GM19099 (cell line): ENCODE data around the gene PDE11A.

Experiments used
- POLR2A ChIP-seq: IDR thresholded peaks from 3 replicates; pipeline ENCODE4 v1.6.1; 2011; ENCODE audit warnings: low read depth; ENCODE audit not compliant: insufficient read length; ENCODE audit errors: extremely low read depth

Gene PDE11A

DNA sequence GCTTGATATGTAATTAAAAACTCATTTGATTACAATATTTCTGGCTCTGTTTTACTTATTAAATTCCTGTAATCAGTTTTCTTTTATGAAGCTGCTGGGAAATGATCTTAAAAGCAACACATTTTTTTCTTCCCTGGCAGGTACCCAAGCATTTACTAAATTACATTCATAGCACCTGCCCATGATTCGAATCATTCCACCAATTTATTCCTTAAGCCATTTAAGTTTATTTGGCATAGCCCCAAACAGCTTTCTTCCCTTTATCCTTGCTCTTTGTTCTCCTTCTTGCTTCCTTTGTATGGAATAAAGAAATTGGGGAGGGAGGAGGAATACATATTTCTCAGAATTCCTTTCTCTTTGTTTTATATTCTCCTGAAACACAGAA, 438.7 kb downstream of the PDE11A start:
- no peak for TF ChIP-seq POLR2A

DNA sequence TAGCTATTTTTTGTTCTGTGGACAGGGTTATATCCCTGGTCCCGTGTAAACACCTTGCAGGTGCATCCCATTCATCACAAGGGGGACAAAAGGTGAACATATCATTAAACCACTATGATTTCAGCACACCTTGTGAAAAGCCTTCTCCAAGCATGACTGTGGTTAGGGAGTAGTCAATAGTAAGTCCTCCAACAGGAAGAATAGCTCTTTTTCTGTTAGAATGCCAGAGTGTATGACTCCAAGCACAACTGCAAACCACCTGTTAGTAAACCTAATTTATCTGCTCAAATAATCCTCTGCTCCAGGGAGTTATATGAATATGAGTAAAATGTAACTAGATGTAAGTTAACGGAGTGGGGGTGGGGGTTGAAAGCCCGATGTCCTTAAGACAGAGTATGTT, 439.5 kb downstream of the PDE11A start:
- no peak for TF ChIP-seq POLR2A

DNA sequence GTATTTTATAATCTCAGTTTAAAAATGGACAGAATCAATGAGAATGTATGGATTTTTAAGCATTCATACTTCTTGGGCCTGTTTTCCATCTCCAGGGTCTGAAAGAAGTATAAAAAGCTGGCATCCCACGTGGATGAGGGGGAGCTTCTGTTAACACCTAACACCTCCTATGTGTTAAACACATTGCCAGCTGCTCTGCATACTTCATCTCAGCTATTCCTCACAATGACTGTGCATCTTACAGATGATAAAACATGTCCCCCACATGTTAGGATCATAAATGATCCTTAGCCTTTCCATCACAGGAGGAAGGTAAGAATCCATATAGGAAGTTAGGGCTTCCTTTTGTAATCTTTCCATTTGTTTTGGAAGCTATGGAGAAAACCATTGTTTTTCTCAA, 440.9 kb downstream of the PDE11A start:
- TF ChIP-seq POLR2A = no peak

DNA sequence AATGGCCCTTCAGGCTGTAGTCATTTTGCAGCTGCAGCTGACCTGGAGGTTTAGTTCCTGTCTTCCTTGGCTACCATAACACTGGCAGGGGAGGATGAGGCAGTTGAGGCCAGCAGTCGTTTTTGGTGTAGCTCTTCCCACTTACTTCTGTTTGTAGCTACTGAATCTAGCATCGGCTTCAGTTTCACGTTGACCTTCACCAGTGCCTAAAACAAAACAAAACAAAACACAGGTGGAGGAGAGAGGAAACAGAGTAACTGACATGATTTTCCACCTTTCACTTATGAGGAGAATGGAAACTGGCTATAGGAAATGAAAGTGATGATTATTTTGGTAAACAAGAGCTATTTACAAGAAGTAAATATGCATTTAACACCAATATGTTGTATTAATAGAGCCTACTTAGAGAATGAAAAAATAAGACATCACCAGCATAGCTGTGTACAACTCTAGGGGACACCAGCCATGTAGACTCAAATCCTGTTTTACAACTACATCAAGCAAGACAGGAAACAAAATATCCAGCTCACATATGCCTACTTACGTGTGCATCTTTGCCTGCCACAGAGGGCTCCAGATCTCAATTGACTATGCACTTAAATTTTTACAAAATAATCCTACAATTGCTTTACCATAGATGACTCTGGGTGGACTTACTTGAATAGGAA, 443.1 kb downstream of the PDE11A start:
- TF ChIP-seq POLR2A = no peak

GRCh38 chr2:177628831-177629230, 443.7 kb downstream of the PDE11A start:
- no peak for TF ChIP-seq POLR2A

DNA sequence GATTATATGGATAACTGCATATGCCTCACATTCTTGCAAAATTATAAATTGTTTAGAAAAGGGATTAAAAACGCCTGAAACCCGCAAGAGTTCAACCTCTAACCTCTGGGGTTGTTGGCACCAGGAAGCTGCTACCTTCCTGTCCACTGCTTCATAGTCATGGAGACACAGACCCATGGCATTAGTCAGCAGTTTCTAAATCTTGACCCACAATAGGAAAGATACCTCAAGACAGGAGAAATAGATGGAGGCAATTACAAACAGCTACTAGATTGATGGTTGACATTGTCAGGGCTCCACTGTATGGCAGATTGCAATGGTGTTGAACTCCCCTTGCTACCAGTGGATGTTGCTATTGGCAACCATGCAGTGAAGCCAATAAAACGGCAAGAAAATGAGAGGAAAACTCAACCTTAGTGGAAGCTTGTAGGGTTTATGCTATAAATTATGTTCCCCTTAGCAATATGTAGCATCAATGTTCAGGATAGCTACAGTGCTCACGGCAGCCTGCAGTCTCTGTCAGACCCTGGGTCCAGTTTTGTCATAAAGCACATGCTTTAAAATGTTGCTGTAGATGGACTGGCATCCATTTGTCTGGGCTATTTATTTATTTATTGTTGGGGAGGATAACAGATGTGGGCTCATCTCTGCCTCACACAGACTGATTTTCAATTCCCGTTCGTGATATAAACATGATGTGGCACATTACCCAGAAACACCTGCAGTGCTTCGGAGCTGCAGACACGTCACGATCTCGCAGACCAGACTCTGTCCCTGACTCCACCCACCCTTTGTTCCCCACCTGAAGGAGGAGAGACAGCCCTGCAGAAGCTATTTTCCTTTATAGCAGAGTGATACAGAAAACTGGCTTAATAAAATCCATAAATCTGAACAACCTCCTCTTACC, 446.6 kb downstream of the PDE11A start:
- no peak for TF ChIP-seq POLR2A

GRCh38 chr2:177622521-177622920, 450.1 kb downstream of the PDE11A start:
- TF ChIP-seq POLR2A = no peak

DNA sequence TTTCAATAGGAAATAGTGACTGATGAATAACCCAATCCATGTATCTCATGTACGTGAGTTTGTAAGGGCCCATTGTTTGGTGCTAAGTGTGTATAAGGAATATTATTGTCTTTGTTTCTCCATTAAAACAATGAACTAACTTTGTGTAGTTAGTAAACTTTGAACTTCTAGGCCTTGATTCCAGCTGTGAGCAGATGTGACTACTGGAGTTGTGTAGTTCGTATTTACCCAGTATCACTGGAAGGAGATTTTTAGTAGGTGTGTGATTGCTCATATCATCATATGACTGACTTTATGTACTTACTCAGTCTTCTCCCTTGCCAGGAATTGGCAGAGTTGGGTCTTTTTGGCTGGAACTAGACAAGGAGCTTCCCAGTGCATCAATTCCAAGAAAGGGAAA, 452.6 kb downstream of the PDE11A start:
- no peak for TF ChIP-seq POLR2A

DNA sequence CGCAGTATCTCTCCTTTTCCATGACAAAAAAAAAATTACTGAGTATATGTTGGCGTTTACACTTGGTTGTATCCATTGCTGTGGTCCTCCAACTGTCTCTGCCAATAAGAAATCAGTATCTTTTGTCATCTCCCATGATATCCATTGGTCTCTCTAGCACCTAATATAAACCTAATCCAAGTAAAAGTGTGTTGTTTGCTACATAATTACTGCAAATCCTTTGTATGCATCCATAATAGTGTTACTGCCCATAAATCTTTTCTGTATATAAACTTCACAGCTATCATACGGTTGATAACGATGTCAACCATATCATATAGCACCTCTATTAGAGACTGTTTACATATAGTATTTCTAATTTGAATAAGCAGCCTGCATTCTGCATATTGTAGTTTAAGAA, 453.1 kb downstream of the PDE11A start:
- no peak for TF ChIP-seq POLR2A

DNA sequence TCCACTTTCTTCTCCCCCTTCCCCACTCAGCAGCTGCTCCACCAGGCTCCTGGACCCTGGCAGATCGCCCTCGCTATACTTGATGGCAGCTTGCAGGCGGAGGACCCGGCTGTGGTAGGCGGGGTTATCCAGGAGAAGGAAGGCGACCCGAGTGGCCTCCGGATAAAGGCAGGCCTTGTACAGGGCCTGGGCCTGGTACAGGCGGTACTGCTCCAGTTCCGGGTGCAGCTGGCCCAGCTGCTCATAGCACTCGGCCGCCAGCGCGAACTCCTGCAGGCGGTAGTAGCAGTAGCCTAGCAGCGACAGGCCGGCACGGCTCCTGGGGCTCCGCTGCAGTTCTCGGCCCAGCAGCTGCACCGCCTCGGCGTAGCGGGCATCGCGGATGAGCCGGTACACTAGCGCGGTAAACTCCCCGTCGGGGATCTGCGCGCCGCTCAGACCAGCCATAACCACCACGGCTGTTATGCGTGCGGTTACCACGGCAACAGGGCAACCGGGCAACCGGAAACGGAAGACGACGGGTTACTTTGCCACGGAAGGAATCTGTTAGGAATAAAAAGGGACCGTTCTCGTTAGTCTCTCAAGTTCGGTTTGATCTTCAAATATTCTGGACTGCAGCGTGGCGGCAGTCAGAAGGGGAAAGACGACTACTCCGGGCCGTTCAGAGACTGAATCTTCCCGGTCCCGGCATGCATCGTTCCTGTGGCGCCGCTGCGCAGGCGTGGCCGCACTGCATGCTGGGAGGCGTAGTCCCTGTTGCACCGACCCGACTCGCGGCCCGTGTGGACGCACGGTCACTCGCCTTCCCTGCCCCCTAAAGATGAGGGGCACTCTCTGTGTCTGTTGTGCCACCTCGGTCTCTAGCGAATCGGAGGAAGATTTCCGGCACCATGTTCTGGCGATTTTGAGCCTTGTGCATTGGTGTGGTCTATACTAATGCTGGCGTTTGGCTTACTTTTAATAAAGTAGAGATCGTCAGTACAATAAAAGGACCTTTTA, 454.0 kb downstream of the PDE11A start:
- peak; percentile 65 for TF ChIP-seq POLR2A

DNA sequence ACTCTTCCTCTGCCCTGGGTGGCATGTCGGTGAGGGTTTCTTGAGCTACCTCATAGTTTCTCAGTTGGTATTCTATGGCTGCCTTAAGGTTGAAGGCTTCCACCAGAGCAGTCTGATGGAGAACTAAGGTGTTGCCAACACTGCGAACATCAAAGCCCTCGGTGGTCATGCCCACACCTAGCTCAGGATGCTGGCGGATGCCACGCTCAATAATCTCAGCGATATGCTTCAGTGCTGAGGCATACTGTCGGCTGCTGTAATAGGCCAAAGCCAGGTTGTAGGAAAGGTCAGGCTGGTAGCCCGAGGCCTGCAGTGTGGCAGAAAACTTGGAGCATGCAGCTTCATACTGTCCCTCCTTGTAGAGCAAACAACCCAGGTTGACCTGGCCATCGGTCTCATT, 454.7 kb downstream of the PDE11A start:
- TF ChIP-seq POLR2A = no peak

DNA sequence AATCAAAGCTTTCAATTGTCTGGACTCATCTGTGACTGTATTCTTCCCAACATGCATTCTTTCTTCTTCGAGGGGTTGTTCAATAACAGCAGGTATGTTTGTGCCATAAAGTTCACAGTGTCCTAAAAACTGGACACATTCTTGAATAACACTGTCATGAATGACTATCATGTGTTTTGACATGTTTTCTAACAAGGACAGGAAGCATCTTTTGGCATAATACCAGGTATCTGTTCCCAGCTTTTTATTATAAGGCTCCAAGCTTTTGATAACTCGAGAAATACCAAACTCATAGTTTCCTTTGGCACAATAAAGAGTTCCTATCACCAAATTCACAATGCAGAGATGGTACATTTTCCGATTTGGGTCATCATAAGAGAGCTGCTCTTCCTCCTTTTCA, 455.8 kb downstream of the PDE11A start:
- TF ChIP-seq POLR2A = no peak

DNA sequence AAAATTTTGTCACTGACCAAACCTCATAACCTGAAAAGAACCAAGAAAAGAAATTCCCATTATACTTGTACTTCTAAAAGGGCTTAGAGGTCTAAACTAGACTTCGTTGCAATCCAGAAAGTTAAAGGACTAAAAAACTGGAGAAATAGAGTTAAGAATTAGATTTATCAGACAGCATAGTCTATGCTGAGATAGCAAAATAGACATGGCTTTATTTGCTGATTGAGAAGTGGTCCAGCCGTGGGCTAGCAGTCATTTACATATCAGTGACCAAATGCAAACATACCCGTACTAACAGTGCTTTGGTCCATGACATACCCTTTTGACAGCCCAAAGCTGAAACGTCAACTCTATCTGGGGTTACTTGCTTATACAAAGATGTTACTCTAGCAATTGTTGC, 456.5 kb downstream of the PDE11A start:
- TF ChIP-seq POLR2A = no peak

DNA sequence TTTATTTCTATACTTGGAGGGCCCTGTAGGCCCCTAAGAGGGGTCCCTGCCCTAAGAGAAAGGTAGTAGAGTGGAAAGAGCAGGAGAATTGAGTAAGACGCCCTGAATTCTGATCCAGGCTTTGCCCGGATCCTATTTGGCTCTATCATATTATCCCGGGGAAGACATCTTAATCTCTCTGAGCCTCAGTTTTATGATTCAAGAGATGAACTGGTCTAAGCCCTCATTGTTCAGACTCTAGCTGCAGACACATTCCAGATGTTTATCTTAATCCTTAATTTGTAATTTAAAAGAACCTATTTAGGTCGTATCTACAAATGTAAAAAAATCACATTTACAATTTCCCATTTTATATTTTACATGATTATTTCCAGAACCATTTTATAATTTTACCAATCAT, 459.9 kb downstream of the PDE11A start:
- no peak for TF ChIP-seq POLR2A

DNA sequence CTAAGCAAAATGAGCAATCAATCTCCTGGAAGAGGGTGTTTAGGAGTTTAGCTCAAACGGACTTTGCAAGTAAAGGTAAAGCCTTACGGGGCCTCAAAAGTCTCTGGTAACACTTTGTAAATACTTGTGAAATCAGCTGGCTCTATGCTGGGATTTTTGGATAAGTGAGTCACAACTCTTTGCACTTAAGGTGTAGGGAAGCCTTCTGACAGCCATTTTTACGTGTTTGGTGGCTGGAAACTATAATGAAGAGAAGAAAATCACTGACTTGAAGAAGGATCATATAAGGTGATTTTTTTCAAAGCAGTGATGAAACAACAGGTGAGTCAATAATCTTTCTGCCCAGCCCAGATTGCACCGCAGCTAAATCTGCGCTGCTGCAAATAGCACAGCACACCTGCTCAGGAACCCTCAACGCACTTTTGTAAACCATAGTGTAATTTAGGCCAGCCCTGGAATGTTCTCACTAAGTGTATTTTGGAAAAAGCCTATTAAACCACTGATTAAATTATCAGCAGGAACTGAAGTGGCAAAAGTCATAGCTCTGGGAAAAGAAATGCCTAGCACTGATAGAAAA, 461.2 kb downstream of the PDE11A start:
- no peak for TF ChIP-seq POLR2A
